H1 (cell line): Measurements from ENCODE around the gene TEX54. TPM values are rescaled to one million over a fixed set of nuclear protein-coding genes. Genes with fewer than 3 reads are reported as not detected.
A peak's percentile ranks its signal among the peaks of the same experiment; 100 is the strongest.

Experiments
- CTCF ChIA-PET: fragments of 300-600 bp; sonication (Branson Sonifier 250); formaldehyde crosslinking; loops from one replicate; lab custom pipeline; 2021; ENCODE audit not compliant: partially characterized antibody; lab: Charles Lee
- POLR2A ChIA-PET: fragments of 300-600 bp; sonication (Branson Sonifier 250); formaldehyde crosslinking; loops from one replicate; lab custom pipeline; 2021; ENCODE audit warnings: inconsistent platforms; ENCODE audit not compliant: partially characterized antibody; lab: Charles Lee
- DNase-seq, 2 experiments: peaks; one replicate each; pipeline versions ENCODE4 v3.0.0 to v3.0.0-alpha.2; 2010 to 2022; ENCODE audit warnings: low spot score in 2 of 2, low read depth in 1 of 2, mixed read lengths in 1 of 2
- FAIRE-seq: peaks from 2 replicates; lab custom pipeline; 2011; peaks lifted over from hg19 to GRCh38; lab: Jason Lieb, UNC
- H2AFZ ChIP-seq: 2 replicates; pipeline ENCODE4 v1.8.1; 2012; ENCODE audit warnings: low read length, inconsistent platforms
- H2AK5ac ChIP-seq: 2 replicates; pipeline ENCODE4 v1.6.1; 2013; ENCODE audit warnings: low read depth, low read length
- H2BK120ac ChIP-seq: replicated peaks from 2 replicates; pipeline ENCODE3; 2013; ENCODE audit warnings: low read depth, low read length, inconsistent platforms
- H2BK12ac ChIP-seq: 2 replicates; pipeline ENCODE4 v1.6.1; 2013; ENCODE audit warnings: low read depth, low read length
- H2BK15ac ChIP-seq: 2 replicates; pipeline ENCODE4 v1.6.1; 2013; ENCODE audit warnings: low read length
- H2BK20ac ChIP-seq: 2 replicates; pipeline ENCODE4 v1.6.1; 2013; ENCODE audit warnings: low read length
- H2BK5ac ChIP-seq: 2 replicates; pipeline ENCODE4 v1.6.1; 2013; ENCODE audit warnings: low read depth, low read length
- H3K14ac ChIP-seq: 2 replicates; pipeline ENCODE4 v1.6.1; 2013; ENCODE audit warnings: inconsistent platforms; ENCODE audit not compliant: insufficient read length
- H3K18ac ChIP-seq: 2 replicates; pipeline ENCODE4 v1.6.1; 2013; ENCODE audit warnings: low read length; ENCODE audit errors: extremely low read depth
- H3K23ac ChIP-seq: 2 replicates; pipeline ENCODE4 v1.6.1; 2013; ENCODE audit warnings: inconsistent platforms; ENCODE audit not compliant: insufficient read length
- H3K23me2 ChIP-seq: 2 replicates; pipeline ENCODE4 v1.6.1; 2013; ENCODE audit warnings: low read depth, low read length
- H3K27ac ChIP-seq: 2 replicates; pipeline ENCODE4 v1.6.1; 2011; ENCODE audit warnings: low read depth, low read length, inconsistent platforms
- H3K27me3 ChIP-seq, 4 experiments: replicated peaks in 1 of 4; 1 replicate in 1 of 4; 2 replicates in 3 of 4; pipeline versions ENCODE4 v1.6.1 to v1.8.1; 2011 to 2013; ENCODE audit warnings: low read length in 3 of 4, mild to moderate bottlenecking in 3 of 4, inconsistent platforms in 2 of 4, mixed read lengths in 2 of 4, moderate library complexity in 1 of 4; ENCODE audit not compliant: control insufficient read depth in 3 of 4, insufficient read depth in 3 of 4; ENCODE audit errors: extremely low read depth in 1 of 4
- H3K36me3 ChIP-seq, 4 experiments: 2 replicates each; pipeline versions ENCODE4 v1.6.1 to v1.8.1; 2011 to 2013; ENCODE audit warnings: mild to moderate bottlenecking in 4 of 4, low read length in 3 of 4, moderate library complexity in 2 of 4, control low read depth in 1 of 4, inconsistent platforms in 1 of 4; ENCODE audit not compliant: insufficient read depth in 4 of 4, control insufficient read depth in 2 of 4
- H3K4ac ChIP-seq: replicated peaks from 2 replicates; pipeline ENCODE3; 2013; ENCODE audit warnings: low read length, low read depth, mixed read lengths, inconsistent platforms; ENCODE audit not compliant: insufficient read length
- H3K4me1 ChIP-seq, 4 experiments: replicated peaks in 1 of 4; 1 replicate in 1 of 4; 2 replicates in 3 of 4; pipeline versions ENCODE4 v1.6.1 to v1.8.1; 2011 to 2013; ENCODE audit warnings: low read length in 3 of 4, inconsistent platforms in 2 of 4, mixed read lengths in 1 of 4; ENCODE audit not compliant: insufficient read depth in 4 of 4, control insufficient read depth in 3 of 4
- H3K4me2 ChIP-seq, 2 experiments: 2 replicates each; pipeline versions ENCODE4 v1.6.1 to v1.8.1; 2011 to 2013; ENCODE audit warnings: low read depth in 2 of 2, low read length in 2 of 2, control low read depth in 1 of 2, inconsistent platforms in 1 of 2, mild to moderate bottlenecking in 1 of 2; ENCODE audit not compliant: insufficient read depth in 1 of 2
- H3K4me3 ChIP-seq, 4 experiments: fragments of 200-600, 300-600 bp in 1 of 4; sonication (generic), shearing (Covaris generic), sonication (Bioruptor Twin) in 1 of 4; 2 replicates each; pipeline versions ENCODE4 v1.5.1 to v1.8.1; 2011 to 2016; ENCODE audit warnings: low read length in 4 of 4, low read depth in 3 of 4, control low read depth in 2 of 4, inconsistent platforms in 2 of 4, mild to moderate bottlenecking in 2 of 4, mixed read lengths in 1 of 4, moderate library complexity in 1 of 4; ENCODE audit not compliant: insufficient read depth in 2 of 4; ENCODE audit errors: extremely low read depth in 1 of 4
- H3K56ac ChIP-seq: replicated peaks from 2 replicates; pipeline ENCODE3; 2013; ENCODE audit warnings: low read depth, mild to moderate bottlenecking, mixed read lengths, low read length, inconsistent platforms; ENCODE audit not compliant: insufficient read length
- H3K79me1 ChIP-seq: 2 replicates; pipeline ENCODE4 v1.6.1; 2013; ENCODE audit warnings: low read depth, low read length, control low read depth
- H3K79me2 ChIP-seq, 2 experiments: 2 replicates each; pipeline versions ENCODE4 v1.6.1 to v1.8.1; 2012 to 2013; ENCODE audit warnings: low read length in 2 of 2, mild to moderate bottlenecking in 2 of 2, inconsistent platforms in 1 of 2; ENCODE audit not compliant: insufficient read depth in 2 of 2, control insufficient read depth in 1 of 2
- H3K9ac ChIP-seq, 4 experiments: replicated peaks in 1 of 4; 1 replicate in 1 of 4; 2 replicates in 3 of 4; pipeline versions ENCODE4 v1.6.1 to v1.8.1; 2011 to 2013; ENCODE audit warnings: low read depth in 3 of 4, low read length in 3 of 4, control low read depth in 2 of 4, mild to moderate bottlenecking in 2 of 4, moderate library complexity in 2 of 4, inconsistent platforms in 1 of 4; ENCODE audit errors: extremely low read depth in 1 of 4
- H3K9me3 ChIP-seq, 2 experiments: 2 replicates each; pipeline versions ENCODE4 v1.6.1 to v1.8.1; 2012 to 2013; ENCODE audit warnings: mild to moderate bottlenecking in 2 of 2, moderate library complexity in 2 of 2, control low read depth in 1 of 2, inconsistent platforms in 1 of 2, low read depth in 1 of 2, low read length in 1 of 2, mixed read lengths in 1 of 2; ENCODE audit not compliant: insufficient read depth in 2 of 2
- H4K20me1 ChIP-seq, 2 experiments: replicated peaks in 1 of 2; 2 replicates each; pipeline versions ENCODE3 to v1.8.1; 2011 to 2013; ENCODE audit warnings: inconsistent platforms in 2 of 2, low read length in 2 of 2, mild to moderate bottlenecking in 1 of 2; ENCODE audit not compliant: insufficient read depth in 2 of 2, control insufficient read depth in 1 of 2
- H4K5ac ChIP-seq: 2 replicates; pipeline ENCODE4 v1.6.1; 2013; ENCODE audit warnings: low read length, low read depth, mixed read lengths, inconsistent platforms; ENCODE audit not compliant: insufficient read length
- H4K8ac ChIP-seq: 2 replicates; pipeline ENCODE4 v1.8.0; 2013; ENCODE audit warnings: mild to moderate bottlenecking, moderate library complexity, low read length, inconsistent platforms; ENCODE audit not compliant: insufficient read depth; ENCODE audit errors: extremely low read depth
- H4K91ac ChIP-seq: replicated peaks from 2 replicates; pipeline ENCODE3; 2013; ENCODE audit warnings: low read length, mixed read lengths, inconsistent platforms; ENCODE audit not compliant: insufficient read length
- BRCA1 ChIP-seq: IDR thresholded peaks from 2 replicates; pipeline ENCODE4 v1.6.1; 2012; ENCODE audit warnings: low read depth, low read length, improper control_type of control experiment
- CREB1 ChIP-seq: IDR thresholded peaks from 2 replicates; pipeline ENCODE4 v1.6.1; 2012; ENCODE audit warnings: inconsistent platforms
- CTCF ChIP-seq, 3 experiments: IDR thresholded peaks; 1 replicate in 2 of 3; 2 replicates in 1 of 3; pipeline versions ENCODE4 v1.5.1 to v1.6.1; 2011; ENCODE audit warnings: low read length in 3 of 3, mild to moderate bottlenecking in 3 of 3, inconsistent platforms in 2 of 3, low read depth in 1 of 3, moderate library complexity in 1 of 3; ENCODE audit not compliant: insufficient read depth in 1 of 3; ENCODE audit errors: control extremely low read depth in 1 of 3
- POLR2A ChIP-seq, 2 experiments: IDR thresholded peaks; 1 replicate in 1 of 2; 2 replicates in 1 of 2; pipeline ENCODE4 v1.6.1; 2011; ENCODE audit warnings: low read depth in 2 of 2, low read length in 2 of 2, mild to moderate bottlenecking in 2 of 2; ENCODE audit errors: control extremely low read depth in 1 of 2
- POLR2AphosphoS5 ChIP-seq: IDR thresholded peaks from 2 replicates; pipeline ENCODE4 v1.6.1; 2011; ENCODE audit warnings: low read depth, low read length
- RAD21 ChIP-seq, 2 experiments: IDR thresholded peaks in 1 of 2; conservative IDR thresholded peaks in 1 of 2; 2 replicates each; pipeline ENCODE4 v1.6.1; 2011; ENCODE audit warnings: low read depth in 2 of 2, low read length in 2 of 2, improper control_type of control experiment in 1 of 2, inconsistent platforms in 1 of 2, mild to moderate bottlenecking in 1 of 2, moderate library complexity in 1 of 2
- SIX5 ChIP-seq: IDR thresholded peaks from 2 replicates; pipeline ENCODE4 v1.6.1; 2011; ENCODE audit warnings: mild to moderate bottlenecking, low read depth, low read length
- WGBS, 2 experiments: shearing (Covaris generic) in 1 of 2; methylation state at CpG; one replicate each; pipeline versions ENCODE4 v1.1.6 to v1.1.7; 2013 to 2015; ENCODE audit warnings: low lambda C conversion rate in 2 of 2, mixed read lengths in 2 of 2, inconsistent platforms in 1 of 2, low coverage in 1 of 2, missing lambda C conversion rate in 1 of 2; ENCODE audit not compliant: insufficient replicate concordance in 2 of 2, insufficient coverage in 1 of 2, insufficient read length in 1 of 2; ENCODE audit errors: extremely low coverage in 1 of 2, missing lambda C conversion rate in 1 of 2; 5-methylcytosine and 5-hydroxymethylcytosine counted together
- polyA plus RNA-seq, 7 experiments: library from polyadenylated mRNA; depleted of rRNA in 3 of 7; stranded (reverse) in 5 of 7; unstranded in 2 of 7; fragments of >200 nt in 5 of 7; fragments of 200-250 nt in 2 of 7; gene quantifications; 1 replicate in 5 of 7; 2 replicates in 1 of 7; 4 replicates in 1 of 7; pipeline versions ENCODE4 v1.2.1 to v1.2.3, GENCODE V29; 2011 to 2013; ENCODE audit warnings: missing spikeins in 2 of 7, mixed read lengths in 2 of 7
- total RNA-seq: library from RNA; stranded (reverse); fragmentation: NEBNext Ultra II Directional; extraction: Animal tissue kit (Norgen Biotek cat#: 25700); gene quantifications from 2 replicates; pipeline ENCODE4 v1.2.1, GENCODE V29; 2021

The TEX54 gene
- total and polyA plus RNA-seq, 2 of the 8 experiments (the other 6 are each of a cell fraction or from before 2014, with no cell fraction given) = 1.2 TPM; not detected in 1

- TF ChIP-seq BRCA1 (no peak), POLR2A (IDR thresholded peaks at IDR 0.05; ENCODE audit: control extremely low read depth in 1 of 2, low read depth in 2 of 2, low read length in 2 of 2) (no peak), SIX5 (no peak), CREB1 (no peak), POLR2AphosphoS5 (peak; percentile 47; the same call in 1 of the 2 replicates), RAD21 (IDR thresholded peaks at IDR 0.05 in 1 of 2, conservative IDR thresholded peaks at IDR 0.05 in 1 of 2; ENCODE audit: low read depth in 2 of 2, low read length in 2 of 2) (peak in 1 of 2 experiments; percentile 9; a peak in 1 of 4 replicates), CTCF (IDR thresholded peaks at IDR 0.05; ENCODE audit: control extremely low read depth in 1 of 3, insufficient read depth in 1 of 3, low read depth in 1 of 3, low read length in 3 of 3) (peak in 2 of 3 experiments; percentile 30 to 47; a peak in 2 of 4 replicates)
- no peak overlapping the region for H4K91ac ChIP-seq
- H3K4me1 ChIP-seq = peaks cover 0 to 7% (median 4%) of the 10 kb centered on the region in 4 experiments; a peak in 5 of 7 replicates
- H4K8ac ChIP-seq = no peak overlapping the region
- no peak overlapping the region; a peak in 1 of 4 replicates for H3K4me2 ChIP-seq
- no peak overlapping the region for H3K18ac ChIP-seq
- DNase-seq (peak in 1 of 2 experiments; percentile 48), FAIRE-seq (no peak)
- no peak overlapping the region for H3K14ac ChIP-seq
- H4K5ac ChIP-seq = no peak overlapping the region
- no peak overlapping the region for H3K23ac ChIP-seq
- H2BK15ac ChIP-seq = no peak overlapping the region
- CTCF ChIA-PET = interaction anchor here (0.9 to 6.4 kb wide), 11 partner anchors 12 to 189 kb away, joined by 3 to 94 read pairs (median 5); partner anchors contain the start of genes HNRNPUL2, TAF6L and TTC9C
- no peaks in the 10 kb centered on the region for H3K27me3 ChIP-seq
- no peak overlapping the region for H2AK5ac ChIP-seq
- peaks cover 0 to 33% of the 10 kb centered on the region in 2 experiments; a peak in 2 of 4 replicates for H3K79me2 ChIP-seq
- no peak overlapping the region for H2BK12ac ChIP-seq
- POLR2A ChIA-PET = interaction anchor here (0.5 to 15.9 kb wide), 26 partner anchors 8 to 217 kb away, joined by 3 to 251 read pairs (median 5); partner anchors contain the start of genes LBHD1, NXF1, SLC3A2 and STX5
- H3K36me3 ChIP-seq = peaks cover 0 to 18% (median 8%) of the 10 kb centered on the region in 4 experiments; a peak in 6 of 8 replicates
- H3K27ac ChIP-seq = no peak overlapping the region
- H2BK20ac ChIP-seq = no peak overlapping the region
- H3K9me3 ChIP-seq = no peaks in the 10 kb centered on the region
- H2AFZ ChIP-seq = no peak overlapping the region
- H3K4me3 ChIP-seq = no peak overlapping the region
- 90% methylated on average over 5 of the region's 5 CpGs; no CpG with 5 or more reads in 1 of the 2 experiments for WGBS, 2 experiments
- peaks cover 7% of the 10 kb centered on the region; the same call in 1 of the 2 replicates for H3K79me1 ChIP-seq
- H2BK5ac ChIP-seq = no peak overlapping the region
- no peak overlapping the region for H3K9ac ChIP-seq
- no peak overlapping the region for H3K4ac ChIP-seq
- H3K23me2 ChIP-seq = no peaks in the 10 kb centered on the region; the same call in 1 of the 2 replicates
- H2BK120ac ChIP-seq = no peak overlapping the region
- no peak overlapping the region for H3K56ac ChIP-seq
- peaks cover 0 to 3% of the 10 kb centered on the region in 2 experiments for H4K20me1 ChIP-seq
Measured at GRCh38 chr11:62788991-62789390, 43.6 kb downstream of the TEX54 start.
